Measurements from ENCODE around the gene UQCC5.

GRCh38 chr3:52520141-52520667 is 16.2 kb upstream of the UQCC5 start:
- TF ChIP-seq, protein P1, sequence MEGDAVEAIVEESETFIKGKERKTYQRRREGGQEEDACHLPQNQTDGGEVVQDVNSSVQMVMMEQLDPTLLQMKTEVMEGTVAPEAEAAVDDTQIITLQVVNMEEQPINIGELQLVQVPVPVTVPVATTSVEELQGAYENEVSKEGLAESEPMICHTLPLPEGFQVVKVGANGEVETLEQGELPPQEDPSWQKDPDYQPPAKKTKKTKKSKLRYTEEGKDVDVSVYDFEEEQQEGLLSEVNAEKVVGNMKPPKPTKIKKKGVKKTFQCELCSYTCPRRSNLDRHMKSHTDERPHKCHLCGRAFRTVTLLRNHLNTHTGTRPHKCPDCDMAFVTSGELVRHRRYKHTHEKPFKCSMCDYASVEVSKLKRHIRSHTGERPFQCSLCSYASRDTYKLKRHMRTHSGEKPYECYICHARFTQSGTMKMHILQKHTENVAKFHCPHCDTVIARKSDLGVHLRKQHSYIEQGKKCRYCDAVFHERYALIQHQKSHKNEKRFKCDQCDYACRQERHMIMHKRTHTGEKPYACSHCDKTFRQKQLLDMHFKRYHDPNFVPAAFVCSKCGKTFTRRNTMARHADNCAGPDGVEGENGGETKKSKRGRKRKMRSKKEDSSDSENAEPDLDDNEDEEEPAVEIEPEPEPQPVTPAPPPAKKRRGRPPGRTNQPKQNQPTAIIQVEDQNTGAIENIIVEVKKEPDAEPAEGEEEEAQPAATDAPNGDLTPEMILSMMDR (IDR thresholded peaks at IDR 0.05; ENCODE audit: poor library complexity, severe bottlenecking), result no peak
- TF ChIP-seq POLR2AphosphoS5 (IDR thresholded peaks at IDR 0.05), result no peak
- TF ChIP-seq MXI1 (conservative IDR thresholded peaks at IDR 0.05; ENCODE audit: poor library complexity, severe bottlenecking), result no peak
- no peak for TF ChIP-seq REST (IDR thresholded peaks at IDR 0.05; ENCODE audit: borderline replicate concordance)
- TF ChIP-seq EP300 (conservative IDR thresholded peaks at IDR 0.05; ENCODE audit: poor library complexity, severe bottlenecking), result no peak
- no peak for TF ChIP-seq EZH2 (IDR thresholded peaks at IDR 0.05; ENCODE audit: borderline replicate concordance, insufficient read depth, low read length, poor library complexity, severe bottlenecking)
- TF ChIP-seq TAF1 (IDR thresholded peaks at IDR 0.05; ENCODE audit: low read depth), result no peak
- no peak for TF ChIP-seq RAD21 (conservative IDR thresholded peaks at IDR 0.05)
- no peak for TF ChIP-seq SMC3 (conservative IDR thresholded peaks at IDR 0.05; ENCODE audit: poor library complexity)
